Endometrial microvascular endothelial cells (primary cell): ENCODE data around the gene LRGUK. TPM values are rescaled to one million over a fixed set of nuclear protein-coding genes. Genes with fewer than 3 reads are reported as not detected.
"Not testable (repeated sequence)": the region's sequence is repeated elsewhere in the genome, so short reads cannot be mapped to it uniquely, and the experiment has no call there.

Source experiments
- in situ Hi-C: cut with HindIII; loops from 2 replicates; pipeline ENCODE4 v1.10.0; 2017; ENCODE audit warnings: low sequenced_read_pairs, low pct_unique_long_range_greater_than_20kb; ENCODE audit errors: inconsistent ontology term
- total RNA-seq: library from RNA; depleted of rRNA; stranded (reverse); fragments of >200 nt; gene quantifications from one replicate; pipeline ENCODE4 v1.2.3, GENCODE V29; 2015; ENCODE audit errors: inconsistent ontology term

LRGUK gene
- total RNA-seq: not detected

GRCh38 chr7:134126966-134127848 lies at the start of gene LRGUK:
TSS of gene LRGUK (plus strand) at chr7:134127340. CDS start at chr7:134127368, 28 bp downstream.
- in situ Hi-C loops: no loop called here

- in situ Hi-C loops: not testable (repeated sequence)
Observed at GRCh38 chr7:134077560-134077959, 49.6 kb upstream of the LRGUK start.

GRCh38 chr7:134078991-134079390 lies 48.1 kb upstream of the LRGUK start:
- in situ Hi-C loops: no loop called here

GRCh38 chr7:134081695-134082094 lies 45.4 kb upstream of the LRGUK start:
- in situ Hi-C loops: no loop called here

GRCh38 chr7:134083766-134084487 lies 43.2 kb upstream of the LRGUK start:
- in situ Hi-C loops: no loop called here

GRCh38 chr7:134084488-134085144 lies 42.5 kb upstream of the LRGUK start:
- in situ Hi-C loops: no loop called here

GRCh38 chr7:134085311-134085710 lies 41.8 kb upstream of the LRGUK start:
- in situ Hi-C loops: no loop called here

- in situ Hi-C loops: no loop called here
Observed at GRCh38 chr7:134086998-134087735, 40.0 kb upstream of the LRGUK start.

- in situ Hi-C loops: no loop called here
Observed at GRCh38 chr7:134088199-134088598, 38.9 kb upstream of the LRGUK start.

- in situ Hi-C loops: no loop called here
Observed at GRCh38 chr7:134089446-134089845, 37.7 kb upstream of the LRGUK start.

- in situ Hi-C loops: no loop called here
Observed at GRCh38 chr7:134098072-134098471, 29.1 kb upstream of the LRGUK start.

- in situ Hi-C loops: no loop called here
Observed at GRCh38 chr7:134101716-134102115, 25.4 kb upstream of the LRGUK start.

- in situ Hi-C loops: no loop called here
Observed at GRCh38 chr7:134104166-134104565, 23.0 kb upstream of the LRGUK start.

- in situ Hi-C loops: no loop called here
Observed at GRCh38 chr7:134105841-134106240, 21.3 kb upstream of the LRGUK start.

GRCh38 chr7:134108802-134109201 lies 18.3 kb upstream of the LRGUK start:
- in situ Hi-C loops: no loop called here

- in situ Hi-C loops: no loop called here
Observed at GRCh38 chr7:134113655-134114054, 13.5 kb upstream of the LRGUK start.

- in situ Hi-C loops: no loop called here
Observed at GRCh38 chr7:134114992-134115391, 12.1 kb upstream of the LRGUK start.

- in situ Hi-C loops: no loop called here
Observed at GRCh38 chr7:134120405-134120804, 6.7 kb upstream of the LRGUK start.

GRCh38 chr7:134121632-134122139 lies 5.5 kb upstream of the LRGUK start:
- in situ Hi-C loops: no loop called here
